Vagina (tissue), 2 donors: Measurements from ENCODE around the gene SEL1L.

Source experiments
- CTCF ChIP-seq, 3 experiments: fragments of 450-650 bp in 2 of 3; fragments of 200-600 bp in 1 of 3; sonication (generic) in 1 of 3; IDR thresholded peaks; one replicate each; pipeline ENCODE4 v1.5.1; 2017 to 2019; ENCODE audit warnings: antibody characterized with exemption in 3 of 3, mild to moderate bottlenecking in 2 of 3, moderate library complexity in 2 of 3
- POLR2A ChIP-seq, 2 donors: fragments of 450-650 bp; IDR thresholded peaks; one replicate each; pipeline ENCODE4 v1.6.1; 2017; ENCODE audit warnings: antibody characterized with exemption in 2 of 2, mild to moderate bottlenecking in 2 of 2, moderate library complexity in 2 of 2
- POLR2AphosphoS5 ChIP-seq, 2 donors: sonication (generic); formaldehyde crosslinking; IDR thresholded peaks; one replicate each; pipeline ENCODE4 v1.9.0; 2017; ENCODE audit warnings: antibody characterized with exemption in 2 of 2, mild to moderate bottlenecking in 2 of 2, low read depth in 1 of 2; ENCODE audit not compliant: insufficient read depth in 1 of 2

DNA sequence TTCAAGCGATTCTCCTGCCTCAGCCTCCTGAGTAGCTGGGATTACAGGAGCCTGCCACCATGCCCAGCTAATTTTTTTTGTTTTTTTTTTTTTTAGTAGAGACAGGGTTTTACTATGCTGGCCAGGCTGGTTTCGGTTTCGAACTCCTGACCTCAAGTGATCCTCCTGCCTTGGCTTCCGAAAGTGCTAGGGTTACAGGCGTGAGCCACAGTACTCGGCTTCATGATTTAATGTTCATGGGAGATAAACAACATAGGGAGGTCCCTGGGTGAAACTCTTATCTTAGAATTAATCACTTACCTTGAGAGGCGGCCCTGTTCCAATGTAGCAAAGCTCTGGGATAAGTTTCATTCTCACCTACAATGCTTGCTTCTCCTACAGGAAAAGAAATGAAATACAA is 48.3 kb downstream of the SEL1L start:
- TF ChIP-seq CTCF (IDR thresholded peaks at IDR 0.05) (no peak), POLR2AphosphoS5 (IDR thresholded peaks at IDR 0.05; ENCODE audit: insufficient read depth in 1 of 2, low read depth in 1 of 2) (no peak), POLR2A (IDR thresholded peaks at IDR 0.05) (no peak)
